Colon (tissue), 2 donors: Measurements from ENCODE around the gene SLC39A13.

Source experiments
- FAIRE-seq: peaks from 2 replicates; lab custom pipeline; 2012; peaks lifted over from hg19 to GRCh38; lab: Jason Lieb, UNC
- donor health status: control.
- donor health status: control.

SLC39A13 gene

DNA sequence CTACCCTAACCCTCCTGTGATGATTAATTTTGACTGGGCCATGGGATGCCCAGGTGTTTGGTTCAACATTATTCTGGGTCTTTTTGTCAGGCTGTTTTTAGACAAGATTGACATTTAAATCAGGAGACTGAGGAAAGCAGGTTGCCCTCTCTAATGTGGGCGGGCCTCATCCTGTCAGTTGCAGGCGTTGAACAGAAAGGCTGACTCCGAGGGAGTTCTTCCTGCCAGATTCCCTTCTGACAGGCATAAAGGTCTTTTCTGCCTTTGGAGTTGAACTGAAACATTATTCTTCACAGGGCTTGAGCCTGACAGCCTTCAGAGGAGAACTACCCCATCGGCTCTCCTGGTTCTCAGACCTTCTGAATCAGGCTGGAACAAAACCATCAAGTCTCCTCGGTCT is 22.1 kb downstream of the SLC39A13 start:
- FAIRE-seq: no peak

DNA sequence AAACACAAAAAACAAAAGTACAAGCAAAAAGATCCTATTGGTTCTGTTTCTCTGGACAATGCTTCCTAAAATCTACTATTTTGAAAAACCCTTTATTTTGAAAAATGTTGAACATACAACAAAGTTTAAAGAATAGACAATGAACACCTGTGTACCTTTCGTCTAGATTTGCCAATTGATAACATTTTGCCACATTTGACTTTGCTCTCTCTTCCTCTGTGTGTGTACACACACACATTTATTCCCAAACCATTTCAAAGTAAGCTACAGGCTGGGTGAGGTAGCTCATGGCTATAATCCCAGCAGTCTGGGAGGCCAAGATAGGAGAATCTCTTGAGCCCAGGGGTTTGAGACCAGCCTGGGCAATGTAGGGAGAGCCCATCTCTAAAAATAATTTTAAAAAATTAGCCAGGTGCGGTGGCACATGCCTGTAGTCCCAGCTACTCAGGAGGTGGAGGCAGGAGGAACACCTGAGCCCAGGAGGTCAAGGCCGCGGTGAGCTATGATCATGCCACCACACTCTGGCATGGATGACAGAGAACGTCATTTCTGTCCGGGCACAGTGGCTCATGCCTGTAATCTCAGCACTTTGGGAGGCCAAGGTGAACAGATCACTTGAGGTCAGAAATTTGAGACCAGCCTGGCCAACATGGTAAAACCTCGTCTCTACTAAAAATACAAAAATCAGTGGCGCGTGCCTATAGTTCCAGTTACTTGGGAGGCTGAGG is 23.1 kb downstream of the SLC39A13 start:
- no peak for FAIRE-seq

DNA sequence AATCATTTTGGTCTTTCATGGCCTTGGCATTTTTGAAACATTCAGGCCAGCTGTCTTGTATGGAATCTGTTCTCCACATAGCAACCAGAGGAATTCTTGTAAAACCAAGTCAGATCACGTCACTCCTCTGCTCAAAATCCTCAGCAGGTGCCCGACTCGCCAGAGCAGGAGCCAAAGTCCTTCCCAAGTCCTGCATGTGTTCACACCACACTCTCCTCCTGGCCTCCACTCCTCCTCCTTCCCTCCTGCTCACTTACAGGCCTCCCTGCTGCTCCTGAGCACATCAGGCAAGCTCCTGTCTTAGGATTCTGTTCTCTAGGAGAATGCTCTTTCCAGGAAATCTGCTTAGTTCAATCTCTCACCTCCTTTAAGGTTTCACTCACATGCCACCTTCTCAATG is 24.8 kb downstream of the SLC39A13 start:
- no peak for FAIRE-seq

DNA sequence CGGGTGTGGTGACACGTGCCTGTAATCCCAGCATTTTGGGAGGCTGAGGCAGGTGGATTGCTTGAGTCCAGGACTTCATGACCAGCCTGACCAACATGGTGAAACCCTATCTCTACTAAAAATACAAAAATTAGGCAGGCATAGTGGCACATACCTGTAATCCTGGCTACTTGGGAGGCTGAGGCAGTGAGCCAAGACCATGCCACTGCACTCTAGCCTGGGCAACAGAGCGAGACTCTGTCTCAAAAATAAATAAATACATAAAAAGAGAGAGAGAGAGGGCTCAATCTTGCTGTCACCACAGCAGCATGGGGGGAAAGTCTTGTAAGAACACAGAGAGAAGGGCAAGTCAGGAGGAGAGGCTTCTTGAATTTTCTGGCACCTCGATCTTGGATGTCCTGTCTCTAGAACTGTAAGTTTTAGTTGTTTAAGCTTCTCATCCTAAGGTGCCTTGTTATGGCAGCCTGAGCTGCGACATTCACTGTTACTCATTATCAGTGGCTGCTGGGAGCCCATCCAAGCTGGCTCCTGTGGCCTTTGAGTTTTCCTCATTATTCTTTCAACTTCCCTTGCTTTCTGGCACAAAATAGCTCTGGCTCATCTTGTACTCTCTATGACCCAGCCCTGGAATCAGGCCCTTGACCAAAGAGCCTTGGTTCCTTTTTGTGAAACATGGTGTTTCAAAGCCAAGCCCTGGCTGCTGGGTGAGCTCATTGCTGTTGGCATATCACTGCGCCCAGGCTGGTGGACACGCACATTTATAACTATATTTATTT is 25.8 kb downstream of the SLC39A13 start:
- FAIRE-seq: no peak

DNA sequence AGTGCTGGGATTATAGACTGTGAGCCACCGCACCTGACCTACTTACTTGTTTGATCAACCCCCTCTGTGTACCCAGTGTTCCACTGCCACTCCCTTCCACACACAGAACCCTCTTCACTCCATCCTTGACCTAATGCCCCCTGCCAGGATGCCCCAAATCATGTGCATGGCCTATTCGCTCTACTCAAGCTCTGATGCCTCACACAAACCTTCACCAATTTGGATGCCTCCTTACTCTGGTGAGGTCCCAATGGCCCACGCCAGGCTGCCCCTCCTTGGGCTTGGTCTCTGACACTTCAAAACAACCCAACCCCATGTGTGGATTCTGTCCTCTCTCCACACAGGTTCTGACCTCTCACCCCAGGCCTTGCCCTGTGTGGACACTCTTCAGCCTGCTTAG is 27.3 kb downstream of the SLC39A13 start:
- no peak for FAIRE-seq

DNA sequence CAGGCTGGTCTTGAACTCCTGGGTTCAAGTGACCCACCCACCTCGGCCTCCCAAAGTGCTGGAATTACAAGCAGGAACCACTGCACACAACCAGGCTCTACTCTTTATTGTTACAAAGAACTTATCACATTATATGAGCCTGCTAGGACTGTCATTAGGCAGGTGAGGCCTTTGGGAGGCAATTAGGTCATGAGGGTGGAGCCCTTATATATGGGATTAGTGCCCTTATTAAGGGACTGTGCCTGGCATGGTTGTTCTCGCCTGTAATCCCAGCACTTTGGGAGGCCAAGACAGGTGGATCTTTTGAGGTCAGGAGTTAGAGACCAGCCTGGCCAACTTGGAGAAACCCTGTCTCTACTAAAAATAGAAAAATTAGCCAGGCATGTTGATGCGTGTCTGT is 28.3 kb downstream of the SLC39A13 start:
- no peak for FAIRE-seq

DNA sequence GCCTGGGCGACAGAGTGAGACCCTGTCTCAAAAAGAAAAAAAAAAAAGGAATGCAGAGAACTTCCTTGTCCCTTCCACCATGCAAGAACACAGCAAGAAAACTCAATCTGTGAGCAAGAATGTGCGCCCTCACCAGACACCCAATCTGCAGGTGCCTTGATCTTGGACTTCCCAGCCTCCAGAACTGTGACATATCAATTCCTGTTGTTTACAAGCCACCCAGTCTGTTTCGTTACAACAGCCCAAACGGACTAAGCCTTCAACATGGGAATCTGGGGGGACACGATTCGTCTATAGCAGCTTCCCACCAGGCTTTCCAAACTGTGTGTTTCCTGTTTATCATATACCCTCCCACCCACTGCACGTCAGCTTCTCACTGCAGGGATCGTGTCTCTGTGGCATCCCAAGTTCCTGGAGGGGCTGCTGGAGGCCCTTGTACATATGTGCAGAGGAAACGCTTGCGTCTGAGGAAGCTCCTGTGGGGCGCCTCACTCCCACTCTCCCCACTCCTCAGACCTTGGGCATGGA is 28.9 kb downstream of the SLC39A13 start:
- no peak for FAIRE-seq

DNA sequence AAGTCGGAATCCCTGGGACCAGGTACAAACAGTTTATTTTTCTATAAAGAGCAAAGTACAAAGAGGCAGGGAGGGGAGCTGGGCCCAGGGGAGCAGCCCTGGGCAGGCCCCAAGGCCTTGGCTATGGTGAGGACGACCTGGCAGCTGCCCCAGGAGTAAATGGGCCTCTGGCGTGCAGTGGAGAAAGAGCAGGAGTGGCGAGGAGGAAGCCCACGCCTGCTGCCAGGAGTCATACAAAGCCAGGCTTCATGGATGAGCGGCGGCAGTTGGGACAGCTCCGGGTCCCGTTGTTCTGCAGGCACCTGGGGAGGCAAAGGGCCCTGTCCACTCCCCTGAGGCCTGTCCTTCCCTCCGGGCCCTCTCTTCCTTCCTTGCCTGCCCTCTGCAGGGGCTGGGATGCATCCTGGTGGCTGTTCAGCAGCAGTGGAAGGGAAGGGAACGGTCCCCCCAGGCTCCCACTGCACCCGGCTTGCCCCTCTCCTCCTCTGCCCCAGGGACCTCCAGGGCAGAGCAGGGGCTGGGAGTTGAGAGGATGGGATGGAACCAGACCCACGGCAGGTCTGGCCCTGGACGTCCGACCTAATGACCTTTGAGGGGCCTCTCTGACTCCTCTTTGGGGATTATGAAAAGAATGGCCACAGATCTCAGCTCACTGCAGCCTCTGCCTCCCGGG is 29.5 kb downstream of the SLC39A13 start:
- no peak for FAIRE-seq

DNA sequence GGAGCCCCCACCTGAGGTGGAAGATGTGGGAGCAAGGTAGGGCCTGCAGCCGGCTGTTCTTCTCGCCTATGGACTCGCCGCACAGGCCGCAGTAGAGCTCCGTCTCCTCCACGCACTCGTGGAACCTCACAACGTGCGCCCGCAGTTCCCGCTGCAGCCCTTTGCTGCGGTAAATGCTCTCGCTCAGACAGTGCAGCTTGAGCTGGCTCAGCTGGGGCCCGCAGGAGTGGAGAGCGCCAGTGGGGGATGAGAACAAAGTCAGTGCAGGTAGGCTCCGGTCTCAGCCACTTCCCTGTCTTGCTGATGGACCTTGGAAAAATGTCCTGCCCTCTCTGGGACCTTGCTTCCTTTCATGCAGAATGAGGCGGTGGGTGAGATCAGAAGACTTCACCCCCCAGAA is 30.3 kb downstream of the SLC39A13 start:
- FAIRE-seq: no peak

DNA sequence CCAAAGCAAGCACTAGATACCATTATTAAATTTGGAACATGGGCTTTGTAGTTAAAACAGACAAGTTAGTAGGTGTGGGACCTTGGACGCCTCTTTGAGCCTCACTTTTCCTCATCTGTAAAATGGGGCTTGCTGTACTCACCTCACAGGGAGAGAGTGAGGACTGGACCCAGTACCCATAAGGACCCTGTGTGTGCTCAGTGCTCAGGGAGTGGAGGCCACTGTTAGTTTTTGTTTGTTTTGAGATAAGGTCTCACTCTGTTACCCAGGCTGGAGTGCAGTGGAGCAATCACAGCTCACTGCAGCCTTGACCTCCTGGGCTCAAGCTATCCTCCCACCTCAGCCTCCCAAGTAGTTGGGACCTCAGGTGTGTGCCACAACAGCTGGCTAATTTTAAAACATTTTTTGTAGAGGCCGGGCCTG is 31.7 kb downstream of the SLC39A13 start:
- FAIRE-seq: no peak

DNA sequence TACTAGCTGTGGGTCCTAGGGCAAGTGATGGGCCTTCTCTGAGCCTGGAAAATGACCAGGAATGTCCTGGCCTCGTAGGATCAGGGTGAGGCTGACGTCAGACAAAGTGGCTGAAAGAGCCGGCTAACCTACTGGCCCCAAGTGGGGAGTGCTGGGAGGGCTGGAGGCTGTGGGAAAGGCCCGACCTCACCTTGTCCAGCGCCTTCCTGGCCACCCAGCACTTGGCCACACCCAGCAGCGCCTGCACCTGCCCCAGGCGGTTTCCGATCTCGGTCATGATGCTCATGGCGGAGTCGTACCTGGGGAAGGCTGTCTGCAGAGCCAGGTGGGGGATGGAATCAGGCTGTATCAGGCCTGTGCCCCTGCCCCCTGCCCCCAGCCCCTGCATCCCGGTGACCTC is 33.0 kb downstream of the SLC39A13 start:
- FAIRE-seq: no peak

DNA sequence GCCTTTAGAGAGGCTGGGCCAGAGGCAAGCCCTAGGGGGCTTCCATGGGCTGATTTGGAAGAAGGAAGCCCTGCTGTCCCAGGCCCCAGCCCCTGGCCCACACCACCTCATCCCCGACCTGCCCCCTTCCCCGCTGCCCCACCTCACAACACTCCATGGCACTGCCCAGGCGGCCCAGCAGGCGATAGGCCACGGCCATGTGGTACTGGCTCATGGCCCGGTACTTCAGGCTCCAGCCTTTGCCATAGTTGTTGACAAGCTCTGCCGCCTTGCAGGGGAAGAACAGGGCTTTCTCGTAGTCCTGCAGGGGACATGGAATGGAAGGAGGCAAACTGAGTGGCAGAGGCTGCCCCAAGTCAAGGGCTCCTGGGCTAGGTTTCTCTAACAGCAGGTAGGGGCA is 34.1 kb downstream of the SLC39A13 start:
- FAIRE-seq: no peak

DNA sequence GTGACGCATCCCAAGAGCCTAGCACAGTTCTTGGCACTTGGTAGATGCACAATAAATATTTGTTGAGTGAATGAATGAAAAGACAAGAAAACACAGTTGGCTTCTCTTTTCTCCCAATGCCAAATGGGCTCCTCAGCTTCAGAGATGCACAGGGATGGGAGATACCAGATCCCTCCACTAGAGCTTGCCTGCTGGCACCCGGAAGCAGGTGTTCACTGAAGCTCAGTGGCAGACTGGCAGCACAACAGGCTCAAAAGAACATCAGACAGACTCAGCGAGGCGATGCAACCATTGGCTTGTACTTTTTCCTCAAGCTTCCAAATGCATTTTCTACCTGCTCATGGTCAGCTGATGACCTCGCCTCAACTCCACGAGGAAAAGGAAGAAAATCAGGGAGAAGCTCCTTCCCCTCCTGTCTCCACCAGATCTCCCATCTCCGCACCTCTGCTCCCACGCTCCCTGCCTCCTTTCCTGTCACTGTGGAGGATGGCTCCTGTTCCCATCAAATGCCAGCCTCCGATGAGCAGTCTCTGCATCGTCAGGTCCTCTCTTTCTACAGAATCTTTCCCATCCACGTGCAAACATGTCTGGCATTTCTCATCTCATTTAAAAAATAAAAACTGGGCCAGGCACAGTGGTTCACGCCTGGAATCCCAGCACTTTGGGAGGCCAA is 34.8 kb downstream of the SLC39A13 start:
- FAIRE-seq: no peak

DNA sequence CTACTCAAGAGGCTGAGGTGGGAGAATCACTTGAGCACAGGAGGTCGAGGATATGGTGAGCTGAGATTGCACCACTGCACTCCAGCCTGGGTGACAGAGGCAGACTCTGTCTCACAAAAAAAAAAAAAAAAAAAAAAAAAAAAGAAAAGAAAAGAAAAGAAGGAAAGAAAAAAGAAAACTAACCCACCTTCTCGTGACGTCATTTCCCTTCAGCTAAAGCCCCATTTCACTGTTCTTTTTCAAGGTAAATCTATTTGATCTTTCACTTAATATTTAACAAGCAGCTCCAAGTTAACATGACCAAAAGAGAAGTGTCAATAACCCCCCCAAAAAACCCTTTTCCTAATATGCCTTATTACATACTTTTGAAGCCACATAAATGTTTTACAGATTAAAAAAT is 35.4 kb downstream of the SLC39A13 start:
- FAIRE-seq: no peak

DNA sequence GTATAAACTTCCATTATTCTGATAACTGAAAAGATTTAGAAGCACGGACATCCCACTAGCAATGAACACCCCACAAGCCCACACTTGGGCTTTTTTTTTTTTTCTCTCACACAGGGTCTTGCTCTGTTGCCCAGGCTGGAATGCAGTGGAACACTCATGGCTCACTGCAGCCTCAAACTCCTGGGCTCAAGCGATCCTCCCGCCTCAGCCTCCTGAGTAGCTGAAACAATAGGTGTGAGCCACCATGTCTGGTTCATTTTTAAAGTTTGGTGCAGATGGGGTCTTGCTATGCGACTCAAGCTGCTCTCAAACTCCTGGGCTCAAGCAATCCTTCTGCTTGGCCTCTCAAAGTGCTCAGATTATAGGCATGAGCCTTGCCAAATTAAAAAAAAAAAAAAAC is 37.5 kb downstream of the SLC39A13 start:
- no peak for FAIRE-seq

DNA sequence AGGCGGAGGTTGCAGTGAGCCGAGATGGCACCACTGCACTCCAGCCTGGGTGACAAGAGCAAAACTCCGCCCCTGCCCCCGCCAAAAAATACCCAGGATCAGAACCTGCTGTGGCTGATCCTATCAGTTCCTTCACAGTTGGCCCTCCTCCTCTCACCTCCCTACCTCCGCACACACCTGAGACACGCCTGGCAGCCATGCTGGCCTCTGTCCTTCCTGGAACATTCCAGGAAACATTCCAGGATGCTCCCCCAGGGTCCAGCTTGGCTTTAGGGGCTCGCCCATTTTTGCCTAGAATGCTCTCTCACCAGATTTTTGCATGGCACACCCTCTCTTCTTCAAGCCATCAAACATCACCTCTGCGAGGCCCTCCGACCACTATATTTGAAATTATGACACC is 38.4 kb downstream of the SLC39A13 start:
- no peak for FAIRE-seq

DNA sequence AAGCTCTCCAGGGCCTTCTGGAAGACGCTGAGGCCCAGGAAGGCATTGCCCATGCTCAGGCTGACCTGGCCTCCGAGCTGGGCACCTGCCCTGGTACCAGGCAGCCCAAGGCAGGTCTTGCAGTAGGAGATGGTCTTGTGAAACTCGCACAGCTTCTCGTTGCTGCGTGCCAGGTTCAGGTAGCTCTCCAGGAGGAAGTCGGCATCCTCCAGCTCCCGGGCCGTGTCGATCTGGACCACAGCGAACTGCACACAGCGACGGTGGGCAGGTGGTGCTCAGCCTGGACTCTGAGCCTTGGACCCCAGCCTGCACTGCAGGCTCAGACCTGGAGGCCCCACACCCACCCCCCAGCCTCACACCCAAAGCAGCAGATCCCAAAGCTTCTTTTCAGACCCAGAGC is 39.5 kb downstream of the SLC39A13 start:
- FAIRE-seq: no peak

DNA sequence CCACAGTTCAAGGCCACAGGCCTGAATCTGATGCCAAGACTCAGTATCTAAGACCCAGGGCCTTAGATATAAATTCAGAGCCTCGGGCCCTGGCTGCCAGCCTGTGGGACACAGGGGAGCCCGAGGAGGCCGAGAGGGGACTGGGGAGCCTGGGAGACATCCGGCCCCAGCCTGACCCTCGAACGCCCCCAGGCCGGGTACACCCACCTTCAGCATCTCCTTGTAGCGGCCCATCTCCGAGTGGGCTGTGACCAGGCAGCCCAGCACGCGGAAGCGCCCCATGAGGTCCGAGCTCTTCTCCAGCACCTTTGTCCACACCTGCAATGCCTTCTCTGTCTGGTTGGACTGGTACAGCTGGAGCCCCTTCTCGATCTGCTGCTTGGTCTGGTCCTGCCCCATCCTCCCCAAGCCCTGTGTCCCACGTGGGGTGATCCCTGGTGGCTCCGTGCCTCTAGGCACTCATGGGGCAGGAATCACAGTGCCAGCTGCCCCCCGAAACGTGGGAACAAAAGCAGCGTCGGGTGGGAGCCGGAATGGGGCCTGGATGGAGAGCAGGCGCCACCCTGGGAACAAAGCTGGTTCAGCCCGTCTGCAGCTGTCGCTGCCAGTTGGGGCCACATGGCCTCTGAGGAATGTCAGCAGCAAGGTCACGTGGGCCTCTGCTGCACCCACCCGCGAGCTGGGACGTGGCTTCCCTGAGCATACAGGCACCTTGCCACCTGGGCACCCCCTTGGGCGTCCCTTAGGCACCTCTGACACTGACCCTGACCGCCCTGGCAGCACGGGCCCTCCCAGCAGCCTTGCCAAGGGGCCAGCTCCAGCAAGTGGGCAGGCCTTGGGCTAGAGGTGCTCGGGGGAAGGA is 40.4 kb downstream of the SLC39A13 start, which contains the start of gene RAPSN:
Gene RAPSN (minus strand): TSS at position 571 of the 862 bp plus-strand sequence. CDS start 172 bp downstream, at position 399.
- FAIRE-seq: no peak

DNA sequence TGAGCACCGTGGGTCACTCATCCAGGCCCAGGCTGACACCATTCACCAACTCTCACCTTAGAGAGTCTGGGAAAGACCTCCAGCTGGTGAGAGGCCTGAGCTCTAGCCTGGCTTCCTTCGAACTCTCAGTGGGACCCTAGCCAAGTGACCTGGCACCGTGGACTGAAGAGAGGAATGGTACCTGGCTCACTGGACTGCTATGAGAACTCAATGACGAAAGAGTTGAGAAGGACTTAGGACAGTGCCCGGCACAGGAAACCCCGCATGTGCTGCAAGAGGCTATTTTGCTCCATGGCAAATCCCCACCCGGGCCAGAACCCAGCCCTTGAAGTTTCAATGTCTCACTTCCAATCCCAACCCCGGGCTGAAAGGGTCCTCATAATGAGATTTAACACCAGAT is 41.2 kb downstream of the SLC39A13 start:
- FAIRE-seq: no peak

DNA sequence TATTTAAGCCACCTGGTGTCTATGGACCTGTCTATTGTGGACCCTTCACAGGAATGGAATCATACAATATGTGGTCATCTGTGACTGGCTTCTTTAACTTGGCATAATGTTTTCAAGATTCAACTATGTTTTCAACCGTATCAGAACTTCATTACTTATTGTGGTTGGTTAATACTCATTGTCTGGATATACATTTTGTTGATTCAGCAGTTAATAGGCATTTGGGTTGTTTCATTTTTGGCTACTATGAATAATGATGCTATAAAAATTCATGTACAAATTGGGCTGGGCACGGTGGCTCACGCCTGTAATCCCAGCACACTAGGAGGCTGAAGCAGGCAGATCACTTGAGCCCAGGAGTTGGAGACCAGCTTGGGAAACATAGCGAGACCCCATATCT is 43.0 kb downstream of the SLC39A13 start:
- no peak for FAIRE-seq

DNA sequence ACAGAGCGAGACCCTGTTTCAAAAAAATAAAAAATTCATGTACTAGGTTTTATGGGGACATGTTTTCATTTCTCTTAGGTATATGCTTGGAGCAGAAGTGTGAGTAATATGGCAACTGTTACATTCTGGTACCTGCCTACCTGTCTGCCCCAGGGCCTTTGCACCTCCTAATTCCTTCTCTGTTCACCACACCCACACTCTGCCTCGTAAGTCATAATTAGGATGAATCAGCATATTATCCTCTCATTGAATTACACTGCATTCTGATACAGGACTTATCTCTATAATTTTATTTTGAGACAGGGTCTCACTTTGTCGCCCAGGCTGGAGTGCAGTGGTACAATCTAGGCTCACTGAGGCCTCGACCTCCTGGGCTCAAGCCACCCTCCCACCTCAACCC is 43.6 kb downstream of the SLC39A13 start:
- no peak for FAIRE-seq
